Endometrium (tissue), 2 donors: ENCODE results near the gene ODC1.
"Not testable (repeated sequence)": the region's sequence is repeated elsewhere in the genome, so short reads cannot be mapped to it uniquely, and the experiment has no call there.

ENCODE experiments used
- FAIRE-seq: peaks from 2 replicates; lab custom pipeline; 2012; peaks lifted over from hg19 to GRCh38; lab: Jason Lieb, UNC
- donor health status: control.
- donor health status: control.

Gene ODC1

DNA sequence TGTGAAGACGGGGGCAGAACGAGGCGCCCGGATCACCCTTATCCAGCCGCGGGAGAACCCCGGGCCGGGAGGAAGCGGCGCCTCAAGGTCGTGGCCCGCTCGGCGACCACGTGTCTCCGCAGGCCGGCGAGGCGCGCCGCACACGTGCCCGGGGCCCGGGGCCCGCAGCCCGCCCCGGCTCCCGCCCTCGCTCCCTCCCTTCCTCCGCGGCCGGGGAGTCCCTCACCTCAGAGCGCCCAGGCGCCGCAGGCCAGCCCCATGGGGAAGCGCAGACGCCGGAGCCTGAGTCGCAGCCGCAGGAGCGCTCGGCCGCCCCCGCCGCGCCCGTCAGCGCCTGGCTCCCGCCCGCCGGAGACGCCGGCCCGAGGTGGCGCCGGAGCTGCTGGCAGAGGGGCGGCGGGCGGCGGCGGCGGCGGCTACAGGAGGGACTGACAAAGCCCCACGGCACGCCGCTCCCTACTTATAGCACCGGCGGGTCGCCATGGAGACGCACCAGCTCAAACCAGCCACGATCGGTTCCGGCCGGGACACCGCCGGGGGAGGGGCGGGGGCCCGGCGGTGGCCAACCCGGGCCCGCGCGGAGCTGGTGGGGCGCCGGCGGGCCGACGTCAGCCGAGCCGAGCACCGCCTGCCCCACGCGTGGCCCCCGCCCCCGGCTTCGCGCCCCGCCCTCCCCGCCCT, at the start of gene ODC1:
ODC1 (minus strand) TSS at position 433 of the 681 bp plus-strand sequence. CDS start 3,295 bp downstream, outside the sequence.
- no peak for FAIRE-seq

GRCh38 chr2:10497797-10498251, 49.7 kb upstream of the ODC1 start:
- FAIRE-seq = no peak

GRCh38 chr2:10495988-10496313, 47.8 kb upstream of the ODC1 start:
- FAIRE-seq = no peak

DNA sequence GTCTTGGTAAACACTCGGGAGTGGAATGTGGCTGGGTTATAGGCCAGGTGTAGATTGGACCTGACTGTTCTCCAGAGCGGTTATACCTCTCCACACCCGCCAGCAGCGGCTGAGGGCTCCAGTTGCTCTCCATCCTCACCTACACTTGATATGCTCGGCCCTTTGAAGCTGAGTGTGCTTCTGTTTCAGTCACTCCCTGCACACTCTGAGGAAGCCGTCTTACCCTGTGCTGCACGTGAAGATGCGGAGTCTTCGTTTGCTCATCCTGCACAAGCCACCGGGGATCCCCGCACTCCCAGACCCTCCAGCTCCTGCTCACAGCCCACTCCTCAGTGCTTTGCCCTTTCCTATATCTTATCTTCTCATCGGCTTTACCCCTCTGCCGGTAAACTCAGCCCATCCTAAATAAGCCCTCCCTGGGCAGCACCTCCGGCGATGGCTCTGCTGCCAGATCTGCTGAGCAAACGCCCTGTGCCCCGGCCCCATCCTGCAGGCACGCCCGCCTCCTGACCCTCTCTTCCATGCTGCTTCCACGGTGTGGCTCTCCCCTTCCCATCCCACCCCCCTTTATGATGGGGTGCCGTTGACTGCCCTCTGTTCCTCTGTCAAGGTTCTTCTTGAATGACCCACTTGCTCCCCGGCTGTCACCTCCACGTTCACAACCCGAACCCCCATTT, 47.3 kb upstream of the ODC1 start:
- no peak for FAIRE-seq

DNA sequence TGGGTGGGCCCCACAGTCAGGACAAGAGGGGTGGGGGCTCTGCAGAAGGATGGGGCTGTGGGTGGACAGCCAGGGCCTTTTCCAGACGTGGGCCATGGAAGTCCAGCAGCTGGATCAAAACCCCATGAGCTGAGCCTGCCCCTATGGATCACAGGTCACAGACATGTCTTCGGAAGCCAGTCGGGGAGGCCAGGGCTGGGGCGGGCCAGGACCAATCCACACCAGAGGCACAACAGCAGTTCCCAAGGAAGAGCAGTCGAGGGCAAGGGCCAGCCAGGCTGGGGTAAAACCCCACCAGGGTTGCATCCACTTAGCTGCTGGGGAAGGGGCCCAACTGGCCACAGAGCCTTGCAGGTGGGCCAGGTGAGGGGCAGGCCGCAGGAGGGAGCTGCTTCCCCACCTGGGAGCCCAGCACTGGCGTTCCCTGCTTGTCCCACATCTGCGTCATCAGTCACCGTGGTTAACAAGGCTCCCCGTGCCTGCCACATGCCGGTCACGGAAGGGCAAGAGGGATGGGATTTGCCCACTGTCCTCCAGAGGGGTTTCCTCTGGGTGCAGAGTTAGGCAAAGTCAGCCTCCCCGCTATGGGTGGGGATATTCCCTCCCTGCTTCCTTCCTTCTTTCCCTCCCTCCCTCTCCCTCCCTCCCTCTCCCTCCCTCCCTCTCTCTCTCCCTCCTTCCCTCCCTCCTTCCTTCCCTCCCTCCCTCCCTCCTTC, 46.4 kb upstream of the ODC1 start:
- no peak for FAIRE-seq

- no peak for FAIRE-seq
Measured at GRCh38 chr2:10493634-10494281, 45.6 kb upstream of the ODC1 start.

DNA sequence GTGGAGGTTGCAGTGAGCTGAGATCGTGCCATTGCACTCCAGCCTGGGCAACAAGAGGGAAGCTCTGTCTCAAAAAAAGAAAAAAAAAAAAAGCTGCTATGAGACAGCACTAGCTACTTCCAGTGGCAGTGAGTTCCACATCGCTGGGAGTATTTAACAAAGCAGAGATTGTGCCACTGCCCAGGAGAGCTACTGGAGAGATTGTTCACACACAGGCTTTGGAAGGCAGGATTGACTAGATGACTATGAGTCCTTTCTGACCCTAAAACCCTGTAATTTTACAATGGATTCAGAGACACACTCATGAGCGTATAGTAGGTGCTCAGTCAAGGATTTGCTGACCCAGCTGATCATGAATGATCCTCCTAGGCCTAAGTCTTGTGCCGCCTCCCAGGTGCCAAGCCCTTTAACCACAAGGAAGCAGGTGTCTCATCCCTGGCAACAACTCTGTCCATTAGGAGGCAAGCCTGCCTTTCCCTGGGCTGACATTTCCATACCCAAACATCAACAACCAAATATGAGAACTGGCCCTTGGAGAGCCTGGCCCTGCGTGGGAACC, 45.0 kb upstream of the ODC1 start:
- FAIRE-seq = no peak

GRCh38 chr2:10490806-10491291, 42.7 kb upstream of the ODC1 start:
- no peak for FAIRE-seq

DNA sequence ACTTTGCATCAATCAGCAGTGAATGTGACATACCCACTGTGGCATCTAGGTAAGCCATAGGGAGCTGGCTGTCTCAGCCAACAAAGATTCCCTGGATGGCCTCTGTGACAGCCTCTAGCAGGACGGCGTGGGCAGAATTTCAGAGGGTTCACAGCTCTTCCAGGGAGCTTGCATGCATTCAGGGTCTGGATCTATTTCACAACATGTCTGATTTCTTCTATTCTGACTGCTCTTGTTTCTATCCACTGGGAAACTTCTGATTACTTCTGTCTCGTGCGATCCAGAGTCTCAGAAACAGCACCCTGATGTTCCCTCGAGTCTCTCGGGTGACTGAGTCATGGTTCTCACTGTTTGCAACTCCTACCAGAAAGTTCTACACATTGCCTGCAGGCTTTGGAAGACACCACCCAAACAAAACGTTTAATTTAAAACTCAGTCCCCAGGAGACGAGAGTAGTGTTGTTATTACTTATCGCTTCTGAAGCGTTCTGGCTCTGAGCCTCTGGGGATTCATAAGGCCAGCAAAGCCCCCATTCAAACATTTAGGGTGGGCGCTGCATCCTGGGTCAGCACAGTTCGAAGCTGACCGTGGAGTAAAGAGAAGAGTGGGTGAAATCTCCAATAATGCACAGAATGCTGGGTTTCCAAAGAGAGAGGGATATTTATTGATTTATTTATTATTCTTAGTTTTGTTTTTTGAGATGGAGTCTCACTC, 41.9 kb upstream of the ODC1 start:
- FAIRE-seq = no peak

DNA sequence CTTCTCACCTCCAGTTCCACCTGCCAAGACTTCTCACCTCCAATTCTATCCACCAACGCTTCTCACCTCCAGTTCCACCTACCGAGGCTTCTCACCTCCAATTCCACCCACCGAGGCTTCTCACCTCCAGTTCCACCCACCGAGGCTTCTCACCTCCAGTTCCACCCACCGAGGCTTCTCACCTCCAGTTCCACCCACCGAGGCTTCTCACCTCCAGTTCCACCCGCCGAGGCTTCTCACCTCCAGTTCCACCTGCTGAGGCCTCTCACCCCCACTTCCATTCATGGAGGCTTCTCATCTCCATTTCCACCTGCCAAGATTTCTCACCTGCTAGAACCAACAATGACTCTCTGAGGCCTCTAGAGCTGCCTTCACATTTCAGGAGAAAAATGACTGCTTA, 40.0 kb upstream of the ODC1 start:
- not testable (repeated sequence) for FAIRE-seq

- FAIRE-seq = not testable (repeated sequence)
Measured at GRCh38 chr2:10487741-10488104, 39.6 kb upstream of the ODC1 start.

GRCh38 chr2:10487081-10487740, 39.1 kb upstream of the ODC1 start:
- FAIRE-seq = no peak

DNA sequence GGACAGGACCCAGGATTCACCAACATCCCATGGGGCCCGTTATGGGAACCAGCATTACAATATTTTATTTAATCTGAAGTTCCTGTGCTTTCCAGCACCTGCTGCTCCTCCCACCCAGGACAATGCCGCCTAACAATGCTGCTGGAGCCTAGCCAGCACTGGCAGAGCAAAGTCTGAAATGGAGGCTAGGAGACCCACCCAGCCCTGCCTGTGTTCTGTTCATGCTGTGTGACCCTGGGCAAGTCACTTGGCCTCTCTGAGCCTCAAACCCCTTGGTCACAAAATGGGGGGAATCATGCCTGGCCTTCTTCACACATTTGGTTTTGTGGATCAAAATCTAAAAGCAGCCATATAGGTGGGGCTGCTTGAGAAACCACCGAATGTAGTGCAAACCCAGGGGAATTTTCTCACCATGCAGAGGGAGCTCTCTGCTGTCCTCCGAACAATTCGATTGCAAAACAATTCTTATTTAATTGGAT, 38.5 kb upstream of the ODC1 start:
- no peak for FAIRE-seq

GRCh38 chr2:10486091-10486490, 38.0 kb upstream of the ODC1 start:
- no peak for FAIRE-seq

GRCh38 chr2:10482913-10483312, 34.8 kb upstream of the ODC1 start:
- no peak for FAIRE-seq

GRCh38 chr2:10482460-10482859, 34.3 kb upstream of the ODC1 start:
- FAIRE-seq = no peak

- no peak for FAIRE-seq
Measured at GRCh38 chr2:10481666-10482157, 33.6 kb upstream of the ODC1 start.

DNA sequence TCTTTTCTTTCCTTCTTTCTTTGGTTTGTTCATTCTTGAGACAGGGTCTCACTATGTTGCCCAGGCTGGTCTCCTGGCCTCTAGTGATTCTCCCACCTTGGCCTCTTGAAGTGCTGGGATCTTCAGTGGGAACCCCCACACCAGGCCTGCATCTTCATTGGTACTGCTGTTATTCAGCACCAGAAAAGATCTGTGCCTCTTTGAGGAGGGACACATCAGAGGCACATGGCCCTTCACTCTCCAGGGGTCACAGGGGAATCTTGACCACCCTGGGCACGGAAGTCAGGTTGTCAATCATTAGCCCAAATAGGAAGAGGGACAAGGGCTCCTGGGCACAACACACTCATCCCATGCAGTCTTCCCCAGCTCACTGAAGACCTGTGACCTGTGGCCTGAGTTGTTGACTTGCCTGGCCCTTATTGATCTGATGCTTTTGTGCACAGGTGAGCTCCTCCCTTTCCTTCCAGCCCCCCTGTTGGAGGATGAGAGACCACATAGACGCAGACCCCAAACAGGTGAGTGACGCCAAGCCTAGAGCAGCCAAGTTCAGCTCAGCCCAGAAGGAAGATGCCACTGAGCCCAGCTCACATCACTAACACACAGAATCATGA, 33.0 kb upstream of the ODC1 start:
- FAIRE-seq = no peak

- FAIRE-seq = no peak
Measured at GRCh38 chr2:10480359-10480949, 32.3 kb upstream of the ODC1 start.

GRCh38 chr2:10478916-10479315, 30.8 kb upstream of the ODC1 start:
- FAIRE-seq = no peak
